Measurements from ENCODE around the gene GJB5. TPM values are rescaled to one million over a fixed set of nuclear protein-coding genes. Genes with fewer than 3 reads are reported as not detected.

The GJB5 gene
- total RNA-seq, 2 donors from 2014 or later: 0.42 TPM; not detected in 1

DNA sequence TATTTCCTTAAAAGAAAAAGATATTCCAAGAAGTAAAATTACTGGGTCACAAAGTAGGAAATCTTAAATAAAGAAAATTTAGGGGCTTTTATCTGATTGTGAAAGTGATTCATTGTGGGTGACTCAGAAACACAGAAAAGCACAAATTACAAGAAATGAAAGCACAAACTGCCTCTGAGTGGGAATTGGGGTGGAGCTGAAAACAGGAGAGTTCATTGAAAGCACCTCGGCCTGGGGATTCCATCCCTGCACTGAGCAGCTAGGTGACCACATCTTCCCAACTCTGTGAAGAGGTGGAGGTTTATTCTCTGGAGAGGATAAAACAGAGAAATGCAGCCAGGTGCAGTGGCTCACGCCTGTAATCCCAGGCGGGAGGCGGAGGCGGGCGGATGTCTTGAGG lies 45.4 kb downstream of the GJB5 start:
- Histone ChIP-seq H3K27me3 (no peaks in the 10 kb centered on the region), H3K9ac (ENCODE audit: low read depth in 2 of 2, low read length in 2 of 2) (no peak overlapping the region), H3K9me3 (no peaks in the 10 kb centered on the region), H3K4me1 (no peaks in the 10 kb centered on the region), H3K4me3 (no peak overlapping the region), H3K36me3 (no peaks in the 10 kb centered on the region), H3K27ac (no peak overlapping the region)
- DNase-seq: no peak
- intact Hi-C loops (cut with DNase I): no loop called here
- TF ChIP-seq, protein P1, sequence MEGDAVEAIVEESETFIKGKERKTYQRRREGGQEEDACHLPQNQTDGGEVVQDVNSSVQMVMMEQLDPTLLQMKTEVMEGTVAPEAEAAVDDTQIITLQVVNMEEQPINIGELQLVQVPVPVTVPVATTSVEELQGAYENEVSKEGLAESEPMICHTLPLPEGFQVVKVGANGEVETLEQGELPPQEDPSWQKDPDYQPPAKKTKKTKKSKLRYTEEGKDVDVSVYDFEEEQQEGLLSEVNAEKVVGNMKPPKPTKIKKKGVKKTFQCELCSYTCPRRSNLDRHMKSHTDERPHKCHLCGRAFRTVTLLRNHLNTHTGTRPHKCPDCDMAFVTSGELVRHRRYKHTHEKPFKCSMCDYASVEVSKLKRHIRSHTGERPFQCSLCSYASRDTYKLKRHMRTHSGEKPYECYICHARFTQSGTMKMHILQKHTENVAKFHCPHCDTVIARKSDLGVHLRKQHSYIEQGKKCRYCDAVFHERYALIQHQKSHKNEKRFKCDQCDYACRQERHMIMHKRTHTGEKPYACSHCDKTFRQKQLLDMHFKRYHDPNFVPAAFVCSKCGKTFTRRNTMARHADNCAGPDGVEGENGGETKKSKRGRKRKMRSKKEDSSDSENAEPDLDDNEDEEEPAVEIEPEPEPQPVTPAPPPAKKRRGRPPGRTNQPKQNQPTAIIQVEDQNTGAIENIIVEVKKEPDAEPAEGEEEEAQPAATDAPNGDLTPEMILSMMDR (IDR thresholded peaks at IDR 0.05): no peak

DNA sequence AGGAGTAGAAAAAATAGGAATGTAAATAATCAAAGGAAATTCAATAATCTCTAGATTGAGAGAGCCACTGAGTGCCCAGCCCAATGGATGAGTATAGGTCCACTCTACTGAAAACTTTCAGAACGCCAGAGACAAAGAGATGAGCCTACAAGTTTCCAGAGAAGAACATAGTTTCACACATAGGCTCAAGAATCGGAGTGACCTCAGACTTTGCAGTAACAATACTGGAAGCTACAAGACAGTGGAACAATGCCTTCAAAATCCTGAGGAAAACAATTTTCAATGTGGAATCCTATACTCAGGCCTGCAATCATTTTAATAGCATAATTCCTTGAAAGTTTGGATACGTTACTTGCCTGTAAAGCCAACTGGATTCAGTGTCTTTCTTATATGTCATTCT lies 48.9 kb downstream of the GJB5 start:
- Histone ChIP-seq H3K27me3 (no peaks in the 10 kb centered on the region), H3K36me3 (no peaks in the 10 kb centered on the region), H3K4me1 (no peaks in the 10 kb centered on the region), H3K9ac (ENCODE audit: low read depth in 2 of 2, low read length in 2 of 2) (no peak overlapping the region), H3K4me3 (no peak overlapping the region), H3K27ac (no peak overlapping the region), H3K9me3 (no peaks in the 10 kb centered on the region)
- TF ChIP-seq, protein P1 (IDR thresholded peaks at IDR 0.05): no peak
- DNase-seq: no peak
- intact Hi-C loops (cut with DNase I): no loop called here

DNA sequence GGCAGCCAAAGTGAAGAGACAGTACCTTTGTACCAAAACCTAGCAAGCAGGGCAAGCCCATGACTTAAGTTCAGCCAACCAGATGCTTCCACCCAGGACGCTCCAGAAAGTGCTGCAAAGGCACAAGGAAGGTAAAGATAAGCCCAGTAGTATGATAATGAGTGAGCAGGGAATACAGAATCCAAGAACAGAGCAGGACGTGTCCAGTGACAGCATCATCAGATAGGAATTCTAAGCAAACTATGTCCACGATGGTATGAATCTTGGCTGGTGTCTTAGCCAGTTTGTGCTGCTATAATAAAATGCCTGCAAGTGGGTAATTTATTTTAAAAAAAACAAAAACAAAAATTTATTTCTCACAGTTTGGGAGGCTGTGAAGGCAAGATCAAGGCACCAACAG lies 51.5 kb downstream of the GJB5 start:
- TF ChIP-seq, protein P1 (IDR thresholded peaks at IDR 0.05): no peak
- intact Hi-C loops (cut with DNase I): no loop called here
- no peaks in the 10 kb centered on the region for H3K36me3 ChIP-seq

More for the DNA sequence above, 51.5 kb downstream of the GJB5 start:
- Histone ChIP-seq H3K27ac (no peak overlapping the region), H3K27me3 (no peaks in the 10 kb centered on the region), H3K9me3 (no peaks in the 10 kb centered on the region), H3K4me3 (no peak overlapping the region), H3K4me1 (no peaks in the 10 kb centered on the region), H3K9ac (ENCODE audit: low read depth in 2 of 2, low read length in 2 of 2) (no peak overlapping the region)
- no peak for DNase-seq

Other genes starting within 250 kb of the GJB5 start
- gene GJB4, start 4.7 kb downstream of the GJB5 start, total RNA-seq: under 1 TPM; 0.08 to 0.44 TPM
- 10 to 100 TPM in 1 of 2 donors, 1 to 10 TPM in 1; 7.5 to 20.7 TPM for gene GJB3, start 26.2 kb downstream of the GJB5 start, total RNA-seq
- gene GJA4, start 38.0 kb downstream of the GJB5 start, total RNA-seq: 1 to 10 TPM; 2.3 to 3.5 TPM
- 10 to 100 TPM; 49.6 to 55.2 TPM for gene SMIM12, start 104.7 kb downstream of the GJB5 start, total RNA-seq
- gene DLGAP3, start 174.6 kb downstream of the GJB5 start, total RNA-seq: under 1 TPM; 0.27 to 0.54 TPM
- 10 to 100 TPM; 14.6 to 19.3 TPM for gene TMEM35B, start 230.3 kb downstream of the GJB5 start, total RNA-seq